K562 (cell line): ENCODE results near the gene CRYAA. TPM values are rescaled to one million over a fixed set of nuclear protein-coding genes. Genes with fewer than 3 reads are reported as not detected.
A peak's percentile ranks its signal among the peaks of the same experiment; 100 is the strongest.
"Not testable (repeated sequence)": the region's sequence is repeated elsewhere in the genome, so short reads cannot be mapped to it uniquely, and the experiment has no call there.

ENCODE experiments used
- ATAC-seq: fragments of 200-7000 bp; cut with Tn5 transposase; 3 replicates; pipeline ENCODE4 v1.9.1; 2020; ENCODE audit warnings: moderate library complexity
- BruUV-seq: library from RNA; stranded (reverse); fragments of 400-500 nt; replicated peaks from 2 replicates; lab custom pipeline; 2021; lab: Mats Ljungman, UMichigan
- CTCF ChIA-PET: fragments of 300-600 bp; formaldehyde crosslinking; extraction: SDS; loops from one replicate; lab custom pipeline; 2021; ENCODE audit warnings: low intra/inter-chr PET ratio; lab: Yijun Ruan, JAX
- POLR2A ChIA-PET: fragments of 300-600, 350-650 bp; sonication (Branson Sonifier 250); formaldehyde crosslinking; extraction: SDS; loops from one replicate; lab custom pipeline; 2021; ENCODE audit warnings: antibody characterized with exemption, inconsistent platforms; lab: Yijun Ruan, JAX
- DNase-seq, 4 experiments: peaks; one replicate each; pipeline versions ENCODE4 v3.0.0 to v3.0.0-alpha.2; 2011 to 2018; ENCODE audit warnings: low spot score in 3 of 4, mixed read lengths in 3 of 4; ENCODE audit errors: extremely low read depth in 1 of 4
- FAIRE-seq: peaks from 2 replicates; lab custom pipeline; 2011; peaks lifted over from hg19 to GRCh38; lab: Jason Lieb, UNC
- H2AFZ ChIP-seq: 2 replicates; pipeline ENCODE4 v1.6.0; 2011; ENCODE audit warnings: low read depth, low read length, control low read depth, inconsistent platforms
- H3K27ac ChIP-seq: fragments of 200-600 bp; 3 replicates; pipeline ENCODE4 v1.8.0; 2011; ENCODE audit warnings: low read depth, mild to moderate bottlenecking, control low read depth, inconsistent platforms, low read length, moderate library complexity, mixed read lengths; ENCODE audit errors: extremely low read depth
- H3K27me3 ChIP-seq, 2 experiments: fragments of 300-600 bp in 1 of 2; 2 replicates in 1 of 2; 3 replicates in 1 of 2; pipeline versions ENCODE4 v1.6.0 to v1.8.0; 2011; ENCODE audit warnings: inconsistent platforms in 2 of 2, low read length in 2 of 2, mild to moderate bottlenecking in 1 of 2, mixed read lengths in 1 of 2, moderate library complexity in 1 of 2; ENCODE audit not compliant: control insufficient read depth in 2 of 2, insufficient read depth in 2 of 2
- H3K36me3 ChIP-seq: fragments of 300-600 bp; 3 replicates; pipeline ENCODE4 v1.8.0; 2011; ENCODE audit warnings: mild to moderate bottlenecking, low read length, inconsistent platforms; ENCODE audit not compliant: control insufficient read depth, insufficient read depth
- H3K4me1 ChIP-seq, 2 experiments: fragments of 200-600 bp in 1 of 2; replicated peaks in 1 of 2; 2 replicates in 1 of 2; 3 replicates in 1 of 2; pipeline versions ENCODE4 v1.5.1 to v1.8.0; 2011; ENCODE audit warnings: inconsistent platforms in 2 of 2, low read length in 2 of 2, mild to moderate bottlenecking in 1 of 2, mixed read lengths in 1 of 2, moderate library complexity in 1 of 2; ENCODE audit not compliant: control insufficient read depth in 2 of 2, insufficient read depth in 2 of 2
- H3K4me2 ChIP-seq: 2 replicates; pipeline ENCODE4 v1.6.1; 2011; ENCODE audit warnings: low read length, control low read depth, inconsistent platforms, mixed read lengths; ENCODE audit not compliant: insufficient read depth
- H3K4me3 ChIP-seq: fragments of 200-600 bp; sonication (generic), shearing (Covaris generic); 2 replicates; pipeline ENCODE4 v1.5.1; 2016; ENCODE audit warnings: control low read depth, inconsistent platforms
- H3K79me2 ChIP-seq: fragments of 200-600 bp; 3 replicates; pipeline ENCODE4 v1.8.0; 2011; ENCODE audit warnings: low read length, inconsistent platforms; ENCODE audit not compliant: control insufficient read depth, insufficient read depth
- H3K9ac ChIP-seq, 2 experiments: 2 replicates each; pipeline versions ENCODE4 v1.6.0 to v1.6.1; 2011; ENCODE audit warnings: low read depth in 2 of 2, low read length in 2 of 2, control low read depth in 1 of 2, inconsistent platforms in 1 of 2, mild to moderate bottlenecking in 1 of 2, mixed read lengths in 1 of 2; ENCODE audit not compliant: insufficient read depth in 1 of 2
- H3K9me1 ChIP-seq: one replicate; pipeline ENCODE4 v1.6.0; 2011; ENCODE audit warnings: inconsistent platforms, mild to moderate bottlenecking, low read length, moderate library complexity; ENCODE audit not compliant: control insufficient read depth, insufficient read depth
- H3K9me3 ChIP-seq: replicated peaks from 2 replicates; pipeline ENCODE4 v1.5.1; 2011; ENCODE audit warnings: low read depth, low read length, inconsistent platforms; ENCODE audit not compliant: control insufficient read depth, insufficient read depth
- H4K20me1 ChIP-seq: replicated peaks from 2 replicates; pipeline ENCODE4 v1.6.1; 2011; ENCODE audit warnings: low read length, inconsistent platforms, mixed read lengths; ENCODE audit not compliant: control insufficient read depth, insufficient read depth
- WGBS: fragments of 100-300 bp; shearing (Covaris generic); methylation state at CpG from one replicate; pipeline ENCODE4 v1.1.6; 2016; ENCODE audit warnings: low coverage, mixed read lengths; ENCODE audit not compliant: insufficient coverage; ENCODE audit errors: missing lambda C conversion rate; 5-methylcytosine and 5-hydroxymethylcytosine counted together
- in situ Hi-C: fragments of 300-500 bp; cut with MboI; formaldehyde crosslinking; loops from 4 replicates; pipeline ENCODE4 v1.15.0; 2018; ENCODE audit warnings: inconsistent platforms, mixed read lengths
- intact Hi-C: fragments of 100-400 bp; cut with micrococcal nuclease; formaldehyde crosslinking; loops from 2 replicates; pipeline ENCODE4 v1.14.2; 2022
- polyA plus RNA-seq, 8 experiments: library from polyadenylated mRNA; depleted of rRNA in 4 of 8; stranded (reverse) in 5 of 8; unstranded in 3 of 8; fragments of >200 nt; fragmentation: Nextera tagmentation in 2 of 8; fragmentation: Illumina TruSeq in 1 of 8; extraction: Ambion mirVana in 2 of 8; extraction: Trizol in 1 of 8; gene quantifications; 2 replicates each; pipeline versions ENCODE4 v1.2.1 to v1.2.3, GENCODE V29; 2011 to 2014; ENCODE audit warnings: inconsistent platforms in 1 of 8, missing spikeins in 1 of 8
- total RNA-seq, 7 experiments: library from RNA; depleted of rRNA in 6 of 7; stranded (reverse); fragments of >200 nt in 6 of 7; fragmentation: Illumina TruSeq in 2 of 7; extraction: Trizol in 2 of 7; gene quantifications; 2 replicates each; pipeline versions ENCODE4 v1.2.1 to v1.2.3, GENCODE V29; 2011 to 2021; ENCODE audit warnings: low replicate concordance in 1 of 7

Gene CRYAA
- total and polyA plus RNA-seq, 9 of the 15 experiments (the other 6 are each of a cell fraction or from before 2014, with no cell fraction given) = not detected

DNA sequence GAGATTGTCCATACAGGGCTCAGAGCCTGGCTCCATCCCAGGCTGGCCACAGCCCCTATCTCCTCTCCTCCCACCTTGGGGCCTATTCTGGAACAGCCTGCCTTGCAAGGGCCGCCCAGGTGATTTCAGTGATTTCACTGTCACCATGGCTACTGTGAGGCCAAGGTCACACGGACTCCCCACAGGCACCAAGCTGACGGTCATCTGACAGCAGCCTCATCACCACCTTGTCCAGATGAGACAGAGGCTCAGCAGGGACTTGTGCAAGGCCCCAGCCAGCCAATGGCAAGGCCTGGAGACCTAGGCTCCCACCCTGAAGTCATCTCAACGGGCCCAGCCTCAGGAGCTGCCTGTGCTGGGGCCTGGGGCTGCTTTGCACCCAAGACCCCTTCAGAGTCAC, 6.2 kb downstream of the CRYAA start:
- CTCF ChIA-PET, H3K36me3 ChIP-seq, H3K4me2 ChIP-seq, POLR2A ChIA-PET, H3K4me1 ChIP-seq, DNase-seq, BruUV-seq, H3K27ac ChIP-seq, H3K9me1 ChIP-seq, H3K79me2 ChIP-seq, FAIRE-seq, H3K27me3 ChIP-seq, H2AFZ ChIP-seq, H4K20me1 ChIP-seq, ATAC-seq, H3K9ac ChIP-seq, H3K9me3 ChIP-seq, H3K4me3 ChIP-seq, intact Hi-C loops: not testable (repeated sequence)
- WGBS = 0% methylated on average over 1 of the region's 4 CpGs
- in situ Hi-C loops = loop anchor here (25.0 kb wide), 1 partner anchor 462 kb away; no protein-coding TSS in a partner anchor

- intact Hi-C loops, DNase-seq, CTCF ChIA-PET, H4K20me1 ChIP-seq, POLR2A ChIA-PET, H3K9me1 ChIP-seq, H2AFZ ChIP-seq, H3K4me1 ChIP-seq, H3K9me3 ChIP-seq, H3K27ac ChIP-seq, H3K27me3 ChIP-seq, H3K9ac ChIP-seq, H3K79me2 ChIP-seq, in situ Hi-C loops, H3K4me3 ChIP-seq, H3K4me2 ChIP-seq, H3K36me3 ChIP-seq, BruUV-seq: not testable (repeated sequence)
- peak; percentile 94 for FAIRE-seq
- no CpG with 5 or more reads among the region's 16 CpGs for WGBS
- peak; percentile 80 for ATAC-seq
These were observed 7.8 kb downstream of the CRYAA start for GRCh38 chr21:43176621-43177020.

- no CpG with 5 or more reads among the region's 20 CpGs for WGBS
- H3K4me1 ChIP-seq, H3K27ac ChIP-seq, DNase-seq, FAIRE-seq, H3K4me3 ChIP-seq, H3K9me3 ChIP-seq, H3K9me1 ChIP-seq, H3K9ac ChIP-seq, BruUV-seq, POLR2A ChIA-PET, H3K36me3 ChIP-seq, H3K27me3 ChIP-seq, H3K4me2 ChIP-seq, CTCF ChIA-PET, intact Hi-C loops, H2AFZ ChIP-seq, H4K20me1 ChIP-seq, in situ Hi-C loops, H3K79me2 ChIP-seq: not testable (repeated sequence)
- peak; percentile 65 for ATAC-seq
These were observed 8.5 kb downstream of the CRYAA start for GRCh38 chr21:43177043-43177906.
